GM23248 (cell line): Measurements from ENCODE around the gene INTS11.

Source experiments
- EZH2 ChIP-seq: fragments of 200-600 bp; sonication (generic); IDR thresholded peaks from 2 replicates; pipeline ENCODE4 v1.6.1; 2018; ENCODE audit warnings: antibody characterized with exemption, mild to moderate bottlenecking; ENCODE audit not compliant: insufficient read depth, poor library complexity, severe bottlenecking
- EZH2phosphoT487 ChIP-seq: fragments of 200-600 bp; sonication (generic); IDR thresholded peaks from 2 replicates; pipeline ENCODE4 v1.6.1; 2018; ENCODE audit warnings: antibody characterized with exemption, moderate library complexity, mild to moderate bottlenecking, low read depth; ENCODE audit not compliant: insufficient read depth

DNA sequence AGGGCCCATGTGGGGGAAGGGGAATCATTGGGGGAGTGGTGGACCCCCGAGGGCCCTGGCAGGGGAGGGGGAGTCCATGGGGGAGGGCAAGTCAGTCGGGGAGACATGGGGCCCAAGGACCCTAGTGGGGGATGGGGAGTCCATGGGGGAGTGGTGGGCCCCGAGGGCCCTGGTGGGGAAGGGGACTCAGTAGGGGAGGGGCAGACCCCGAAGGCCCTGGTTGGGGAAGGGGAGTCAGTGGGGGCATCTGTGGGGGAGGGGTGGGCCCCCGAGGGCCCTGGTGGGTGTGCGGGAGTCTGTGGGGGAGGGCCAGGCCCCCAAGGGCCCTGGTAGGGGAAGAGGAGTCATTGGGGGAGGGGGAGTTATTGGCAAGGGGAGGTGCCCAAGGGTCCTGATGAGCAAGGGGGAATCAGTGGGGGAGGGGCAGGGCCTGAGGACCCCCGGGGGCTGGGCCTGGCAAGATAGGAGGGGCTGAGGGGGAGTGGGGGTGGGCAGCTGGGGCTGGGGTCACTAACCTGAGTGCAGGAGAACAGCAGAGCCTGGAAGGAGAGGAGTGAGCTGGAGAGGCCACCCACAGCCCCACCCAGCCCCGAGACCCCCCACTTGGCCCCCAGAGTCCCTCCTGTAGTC lies 31.8 kb upstream of the INTS11 start:
- TF ChIP-seq EZH2 (no peak), EZH2phosphoT487 (no peak)
